OCI-LY7 (cell line): ENCODE results near the gene BLOC1S4. TPM values are rescaled to one million over a fixed set of nuclear protein-coding genes. Genes with fewer than 3 reads are reported as not detected.

Experiments used
- BruUV-seq: library from RNA; stranded (reverse); fragments of 400-500 nt; replicated peaks from 2 replicates; lab custom pipeline; 2021; lab: Mats Ljungman, UMichigan
- CTCF ChIA-PET: fragments of 300-600 bp; sonication (Branson Sonifier 250); formaldehyde crosslinking; loops from one replicate; lab custom pipeline; 2022; ENCODE audit warnings: antibody characterized with exemption; ENCODE audit not compliant: unreplicated experiment; lab: Charles Lee
- POLR2A ChIA-PET: fragments of 300-600 bp; sonication (Branson Sonifier 250); formaldehyde crosslinking; loops from one replicate; lab custom pipeline; 2022; ENCODE audit warnings: antibody characterized with exemption; lab: Charles Lee
- DNase-seq: peaks from one replicate; pipeline ENCODE4 v3.0.0-alpha.2; 2015; ENCODE audit warnings: low spot score
- H2AFZ ChIP-seq: fragments of 200-600 bp; sonication (generic), shearing (Covaris generic); 2 replicates; pipeline ENCODE4 v1.6.1; 2014; ENCODE audit warnings: mild to moderate bottlenecking, antibody characterized with exemption, low read length, moderate library complexity
- H3K27ac ChIP-seq: fragments of 200-600 bp; sonication (generic); 2 replicates; pipeline ENCODE4 v1.5.1; 2014; ENCODE audit warnings: mixed run types, low read depth, mild to moderate bottlenecking, moderate library complexity, low read length, inconsistent platforms; ENCODE audit not compliant: poor library complexity, severe bottlenecking
- H3K36me3 ChIP-seq: fragments of 200-600 bp; sonication (generic); 2 replicates; pipeline ENCODE4 v1.6.1; 2014; ENCODE audit warnings: mild to moderate bottlenecking, antibody characterized with exemption, low read length, moderate library complexity, mixed read lengths; ENCODE audit not compliant: insufficient read depth
- H3K4me1 ChIP-seq: fragments of 200-600 bp; sonication (generic); 2 replicates; pipeline ENCODE4 v1.5.1; 2014; ENCODE audit warnings: mild to moderate bottlenecking, low read length; ENCODE audit not compliant: insufficient read depth, poor library complexity, severe bottlenecking
- H3K4me2 ChIP-seq: fragments of 200-600 bp; sonication (generic); 2 replicates; pipeline ENCODE4 v1.6.1; 2014; ENCODE audit warnings: mild to moderate bottlenecking, low read length
- H3K4me3 ChIP-seq: fragments of 200-600 bp; sonication (generic); 2 replicates; pipeline ENCODE4 v1.5.1; 2014; ENCODE audit warnings: mild to moderate bottlenecking, low read depth, low read length; ENCODE audit not compliant: poor library complexity, severe bottlenecking
- H3K79me2 ChIP-seq: fragments of 200-600 bp; sonication (generic); 2 replicates; pipeline ENCODE4 v1.6.1; 2016; ENCODE audit warnings: low read depth, mild to moderate bottlenecking, low read length, moderate library complexity, mixed read lengths; ENCODE audit not compliant: insufficient read depth
- H3K9me2 ChIP-seq: fragments of 200-600 bp; sonication (generic); 2 replicates; pipeline ENCODE4 v1.6.1; 2016; ENCODE audit warnings: mild to moderate bottlenecking, low read length, mixed read lengths; ENCODE audit not compliant: insufficient read depth
- H3K9me3 ChIP-seq: fragments of 200-600 bp; sonication (generic); 2 replicates; pipeline ENCODE4 v1.6.1; 2014; ENCODE audit warnings: mild to moderate bottlenecking, mixed run types, low read length, mixed read lengths
- H4K20me1 ChIP-seq: fragments of 200-600 bp; sonication (generic); 2 replicates; pipeline ENCODE4 v1.6.1; 2014; ENCODE audit warnings: mild to moderate bottlenecking, antibody characterized with exemption, low read length, moderate library complexity, mixed read lengths; ENCODE audit not compliant: insufficient read depth
- CTCF ChIP-seq: fragments of 200-600 bp; sonication (generic); conservative IDR thresholded peaks from 2 replicates; pipeline ENCODE4 v1.5.1; 2014; ENCODE audit warnings: mild to moderate bottlenecking, antibody characterized with exemption, low read length, moderate library complexity, mixed read lengths
- EZH2phosphoT487 ChIP-seq: fragments of 200-600 bp; sonication (generic); IDR thresholded peaks from 2 replicates; pipeline ENCODE4 v1.6.1; 2018; ENCODE audit warnings: low read depth, borderline replicate concordance, mild to moderate bottlenecking, mixed run types, antibody characterized with exemption, low read length, moderate library complexity, mixed read lengths
- intact Hi-C: fragments of 100-400 bp; cut with micrococcal nuclease; formaldehyde crosslinking; loops from one replicate; pipeline ENCODE4 v1.10.0; 2022; ENCODE audit not compliant: unreplicated experiment
- total RNA-seq, 2 experiments: library from RNA; depleted of rRNA in 1 of 2; stranded (reverse); fragments of >200 nt in 1 of 2; shearing (Covaris generic) in 1 of 2; gene quantifications; 2 replicates each; pipeline ENCODE4 v1.2.3, GENCODE V29; 2014 to 2022

BLOC1S4 gene
- total RNA-seq, 2 experiments from 2014 or later, result 32.3 to 36.1 TPM

- Histone ChIP-seq H2AFZ (no peak overlapping the region), H4K20me1 (no peaks in the 10 kb centered on the region), H3K9me2 (no peaks in the 10 kb centered on the region), H3K9me3 (no peaks in the 10 kb centered on the region), H3K36me3 (no peaks in the 10 kb centered on the region), H3K4me1 (no peaks in the 10 kb centered on the region), H3K79me2 (no peaks in the 10 kb centered on the region), H3K27ac (no peak overlapping the region), H3K4me3 (no peak overlapping the region), H3K4me2 (no peak overlapping the region)
- no TSS peak for BruUV-seq
- CTCF ChIA-PET, result no interaction called here
- no peak for DNase-seq
- POLR2A ChIA-PET, result no interaction called here
- TF ChIP-seq EZH2phosphoT487 (no peak), CTCF (no peak)
- intact Hi-C loops, result no loop called here
These were observed 31.5 kb downstream of the BLOC1S4 start for GRCh38 chr4:6747294-6748051.

GRCh38 chr4:6748286-6748685 is 32.3 kb downstream of the BLOC1S4 start:
- no peak for TF ChIP-seq CTCF
- H3K36me3 ChIP-seq, result no peaks in the 10 kb centered on the region
- no peak for DNase-seq
- H2AFZ ChIP-seq, result no peak overlapping the region
- H3K4me1 ChIP-seq, result no peaks in the 10 kb centered on the region
- H3K27ac ChIP-seq, result no peak overlapping the region
- ChIA-PET POLR2A (no interaction called here), CTCF (no interaction called here)
- H4K20me1 ChIP-seq, result no peaks in the 10 kb centered on the region
- H3K4me2 ChIP-seq, result no peak overlapping the region
- no peaks in the 10 kb centered on the region for H3K9me3 ChIP-seq
- H3K4me3 ChIP-seq, result no peak overlapping the region
- H3K79me2 ChIP-seq, result no peaks in the 10 kb centered on the region
- no peaks in the 10 kb centered on the region for H3K9me2 ChIP-seq
- BruUV-seq, result no TSS peak
- intact Hi-C loops, result no loop called here

- TF ChIP-seq EZH2phosphoT487 (no peak), CTCF (no peak)
- no peaks in the 10 kb centered on the region for H3K79me2 ChIP-seq
- H3K9me2 ChIP-seq, result no peaks in the 10 kb centered on the region
- H3K4me2 ChIP-seq, result no peak overlapping the region
- POLR2A ChIA-PET, result no interaction called here
- H3K36me3 ChIP-seq, result no peaks in the 10 kb centered on the region
- H2AFZ ChIP-seq, result no peak overlapping the region
- CTCF ChIA-PET, result no interaction called here
- no peaks in the 10 kb centered on the region for H3K9me3 ChIP-seq
- no peak overlapping the region for H3K27ac ChIP-seq
- H3K4me1 ChIP-seq, result no peaks in the 10 kb centered on the region
- no peaks in the 10 kb centered on the region for H4K20me1 ChIP-seq
- no peak for DNase-seq
- H3K4me3 ChIP-seq, result no peak overlapping the region
- intact Hi-C loops, result no loop called here
- no TSS peak for BruUV-seq
These were observed 33.6 kb downstream of the BLOC1S4 start for GRCh38 chr4:6749340-6750171.
